Esophagus squamous epithelium (tissue), 5 donors: Measurements from ENCODE around the gene ZSCAN12. TPM values are rescaled to one million over a fixed set of nuclear protein-coding genes. Genes with fewer than 3 reads are reported as not detected.
"Not testable (repeated sequence)": the region's sequence is repeated elsewhere in the genome, so short reads cannot be mapped to it uniquely, and the experiment has no call there.

Experiments
- DNase-seq: peaks from one replicate; lab custom pipeline; 2025; lab: John Stamatoyannopoulos, UW
- H3K27ac ChIP-seq, 4 donors: fragments of 200-600 bp; sonication (generic); one replicate each; pipeline ENCODE4 v1.5.1; 2016 to 2019; ENCODE audit warnings: mild to moderate bottlenecking in 1 of 4
- H3K27me3 ChIP-seq, 4 donors: fragments of 200-600 bp; sonication (generic); 1 replicate in 3 of 4; 2 replicates in 1 of 4; pipeline versions ENCODE4 v1.5.1 to v1.6.0; 2017 to 2021; ENCODE audit warnings: antibody characterized with exemption in 1 of 4
- H3K36me3 ChIP-seq, 3 donors: fragments of 200-600 bp; sonication (generic); one replicate each; pipeline ENCODE4 v1.5.1; 2016 to 2019
- H3K4me1 ChIP-seq, 3 donors: fragments of 200-600 bp; sonication (generic); one replicate each; pipeline ENCODE4 v1.5.1; 2017 to 2019
- H3K4me3 ChIP-seq, 4 donors: fragments of 200-600 bp; sonication (generic); 1 replicate in 3 of 4; 2 replicates in 1 of 4; pipeline ENCODE4 v1.5.1; 2016 to 2019; ENCODE audit warnings: mild to moderate bottlenecking in 2 of 4, moderate library complexity in 1 of 4
- H3K9me3 ChIP-seq, 3 donors: fragments of 200-600 bp; sonication (generic); one replicate each; pipeline ENCODE4 v1.5.1; 2016 to 2019
- CTCF ChIP-seq, 6 experiments: fragments of 450-650 bp in 4 of 6; fragments of 200-600 bp in 2 of 6; sonication (generic) in 2 of 6; IDR thresholded peaks; one replicate each; pipeline ENCODE4 v1.5.1; 2016 to 2019; ENCODE audit warnings: antibody characterized with exemption in 6 of 6, mild to moderate bottlenecking in 4 of 6, moderate library complexity in 4 of 6
- POLR2A ChIP-seq, 4 donors: fragments of 450-650 bp; IDR thresholded peaks; one replicate each; pipeline ENCODE4 v1.6.1; 2017; ENCODE audit warnings: antibody characterized with exemption in 4 of 4, mild to moderate bottlenecking in 4 of 4, moderate library complexity in 3 of 4
- WGBS, 2 donors: methylation state at CpG; one replicate each; pipeline ENCODE4 v1.1.5; 2018; 5-methylcytosine and 5-hydroxymethylcytosine counted together
- intact Hi-C: fragments of 100-400 bp; cut with DNase I; formaldehyde crosslinking; loops from one replicate; pipeline ENCODE4 v1.15.0; 2022
- total RNA-seq, 4 donors: library from RNA; depleted of rRNA; stranded (reverse); fragments of >200 nt; gene quantifications; one replicate each; pipeline ENCODE4 v1.1.0, GENCODE V29; 2016
- donor health status: DM: yes; HTN: yes; CAD: no.

Gene ZSCAN12
- total RNA-seq, 4 donors from 2014 or later, result 1.3 to 4.0 (median 2.2) TPM

GRCh38 chr6:28408076-28408802 lies 8.7 kb upstream of the ZSCAN12 start:
- Histone ChIP-seq H3K27me3 (peaks cover 0 to 66% (median 0%) of the 10 kb centered on the region in 4 donors), H3K27ac (no peak overlapping the region), H3K4me1 (no peaks in the 10 kb centered on the region), H3K4me3 (no peak overlapping the region), H3K9me3 (no peaks in the 10 kb centered on the region), H3K36me3 (no peaks in the 10 kb centered on the region)
- DNase-seq, result no peak
- intact Hi-C loops, result no loop called here
- TF ChIP-seq CTCF (IDR thresholded peaks at IDR 0.05), result no peak
- no peak for TF ChIP-seq POLR2A (IDR thresholded peaks at IDR 0.05)
- 69 to 82% methylated on average over 5 of the region's 5 CpGs for WGBS, 2 donors

GRCh38 chr6:28407401-28407800 lies 7.9 kb upstream of the ZSCAN12 start:
- intact Hi-C loops, result no loop called here
- no peak overlapping the region for H3K4me3 ChIP-seq
- 60 to 64% methylated on average over 2 of the region's 2 CpGs for WGBS, 2 donors
- H3K9me3 ChIP-seq, result no peaks in the 10 kb centered on the region
- H3K27me3 ChIP-seq, result peaks cover 0 to 63% (median 0%) of the 10 kb centered on the region in 4 donors
- no peak overlapping the region for H3K27ac ChIP-seq
- H3K36me3 ChIP-seq, result no peaks in the 10 kb centered on the region
- no peaks in the 10 kb centered on the region for H3K4me1 ChIP-seq
- DNase-seq, result no peak
- TF ChIP-seq POLR2A (IDR thresholded peaks at IDR 0.05) (no peak), CTCF (IDR thresholded peaks at IDR 0.05) (no peak)

- H3K4me3 ChIP-seq, H3K9me3 ChIP-seq, DNase-seq, intact Hi-C loops, H3K36me3 ChIP-seq, H3K27ac ChIP-seq: not testable (repeated sequence)
- Histone ChIP-seq H3K27me3 (peaks cover 0 to 50% (median 0%) of the 10 kb centered on the region in 4 donors), H3K4me1 (peaks cover 0 to 13% (median 0%) of the 10 kb centered on the region in 3 donors)
- 86 to 93% methylated on average over 5 of the region's 5 CpGs for WGBS, 2 donors
These were observed 4.4 kb upstream of the ZSCAN12 start for GRCh38 chr6:28403923-28404322.

- no peak for DNase-seq
- H3K4me1 ChIP-seq, result peaks cover 0 to 30% (median 11%) of the 10 kb centered on the region in 3 donors
- 32 to 56% methylated on average over 2 of the region's 2 CpGs for WGBS, 2 donors
- H3K27ac ChIP-seq, result no peak overlapping the region
- H3K9me3 ChIP-seq, result no peaks in the 10 kb centered on the region
- intact Hi-C loops, result no loop called here
- TF ChIP-seq CTCF (IDR thresholded peaks at IDR 0.05) (no peak), POLR2A (IDR thresholded peaks at IDR 0.05) (no peak)
- no peak overlapping the region for H3K4me3 ChIP-seq
- peaks cover 0 to 6% (median 0%) of the 10 kb centered on the region in 3 donors for H3K36me3 ChIP-seq
- peaks cover 0 to 39% (median 0%) of the 10 kb centered on the region in 4 donors for H3K27me3 ChIP-seq
These were observed 2.6 kb upstream of the ZSCAN12 start for GRCh38 chr6:28402197-28402596.

GRCh38 chr6:28401172-28401571 lies 1.6 kb upstream of the ZSCAN12 start:
- no peak overlapping the region for H3K27ac ChIP-seq
- H3K9me3 ChIP-seq, result no peaks in the 10 kb centered on the region
- intact Hi-C loops, result no loop called here
- 30 to 45% methylated on average over 1 of the region's 1 CpG for WGBS, 2 donors
- peaks cover 0 to 40% (median 19%) of the 10 kb centered on the region in 3 donors for H3K4me1 ChIP-seq
- TF ChIP-seq POLR2A (IDR thresholded peaks at IDR 0.05), result no peak
- no peak for TF ChIP-seq CTCF (IDR thresholded peaks at IDR 0.05)
- H3K4me3 ChIP-seq, result no peak overlapping the region
- peaks cover 0 to 16% (median 0%) of the 10 kb centered on the region in 3 donors for H3K36me3 ChIP-seq
- no peak for DNase-seq
- H3K27me3 ChIP-seq, result peaks cover 0 to 28% (median 0%) of the 10 kb centered on the region in 4 donors
